ENCODE measurements around the gene TFAP2C. TPM values are rescaled to one million over a fixed set of nuclear protein-coding genes. Genes with fewer than 3 reads are reported as not detected.

The TFAP2C gene
- total and polyA plus RNA-seq, 2 experiments from 2014 or later: 11.9 to 14.3 TPM

- Mint-ChIP-seq H3K27me3 (ENCODE audit: insufficient read depth, low read depth, poor library complexity) (peaks cover 3% of the 10 kb centered on the region), H3K9me3 (no peaks in the 10 kb centered on the region), H3K4me1 (peaks cover 24% of the 10 kb centered on the region), H3K4me3 (no peak overlapping the region), H3K36me3 (ENCODE audit: low read depth) (no peaks in the 10 kb centered on the region), H3K27ac (no peak overlapping the region)
- no peaks in the 10 kb centered on the region; the same call in 1 of the 2 replicates for H3K36me3 ChIP-seq (ENCODE audit: insufficient read depth)
- no peaks in the 10 kb centered on the region for H3K79me2 ChIP-seq (replicated peaks; ENCODE audit: insufficient read depth)
- H3K27me3 ChIP-seq (ENCODE audit: insufficient read depth): no peaks in the 10 kb centered on the region
- no peak for ATAC-seq
- no peak overlapping the region for H3K4me2 ChIP-seq
- peaks cover 11% of the 10 kb centered on the region for H3K4me1 ChIP-seq (ENCODE audit: insufficient read depth)
- no peaks in the 10 kb centered on the region for H3K9me2 ChIP-seq (ENCODE audit: insufficient read depth)
- H3K27ac ChIP-seq (ENCODE audit: low read depth): no peak overlapping the region
- no peak for TF ChIP-seq POLR2AphosphoS5 (IDR thresholded peaks at IDR 0.05; ENCODE audit: low read depth)
- TF ChIP-seq ETS1 (IDR thresholded peaks at IDR 0.05): no peak
- no peak for TF ChIP-seq EZH2 (IDR thresholded peaks at IDR 0.05; ENCODE audit: low read depth, unreplicated experiment)
- TF ChIP-seq EZH2phosphoT487 (IDR thresholded peaks at IDR 0.05; ENCODE audit: unreplicated experiment): no peak
- TF ChIP-seq STAT1 (IDR thresholded peaks at IDR 0.05; ENCODE audit: unreplicated experiment): no peak
- TF ChIP-seq CTCF (conservative IDR thresholded peaks at IDR 0.05; ENCODE audit: low read depth in 2 of 2): no peak
- TF ChIP-seq CREB1 (CRISPR knock-in tag; IDR thresholded peaks at IDR 0.05; ENCODE audit: low read depth): no peak
- TF ChIP-seq NANOG (IDR thresholded peaks at IDR 0.05; ENCODE audit: borderline replicate concordance): no peak
- no peak for TF ChIP-seq JUNB (IDR thresholded peaks at IDR 0.05; ENCODE audit: unreplicated experiment)
- DNase-seq (ENCODE audit: low spot score): no peak
- no peak overlapping the region for H2AFZ ChIP-seq
- no peaks in the 10 kb centered on the region for H3F3A ChIP-seq (replicated peaks; ENCODE audit: low read depth)
- no peak overlapping the region for H3K4me3 ChIP-seq
- H4K20me1 ChIP-seq (replicated peaks; ENCODE audit: insufficient read depth): no peaks in the 10 kb centered on the region
These were observed 39.5 kb upstream of the TFAP2C start for GRCh38 chr20:56589633-56590032.

GRCh38 chr20:56590888-56591287, 38.2 kb upstream of the TFAP2C start:
- Histone ChIP-seq H4K20me1 (replicated peaks; ENCODE audit: insufficient read depth) (no peaks in the 10 kb centered on the region), H3K9me2 (ENCODE audit: insufficient read depth) (peaks cover 3% of the 10 kb centered on the region; the same call in 1 of the 2 replicates), H3K36me3 (ENCODE audit: insufficient read depth) (no peaks in the 10 kb centered on the region; the same call in 1 of the 2 replicates), H3K27me3 (ENCODE audit: insufficient read depth) (no peaks in the 10 kb centered on the region), H2AFZ (no peak overlapping the region), H3K4me1 (ENCODE audit: insufficient read depth) (peaks cover 11% of the 10 kb centered on the region), H3F3A (replicated peaks; ENCODE audit: low read depth) (no peaks in the 10 kb centered on the region), H3K4me3 (no peak overlapping the region), H3K27ac (ENCODE audit: low read depth) (no peak overlapping the region), H3K79me2 (replicated peaks; ENCODE audit: insufficient read depth) (no peaks in the 10 kb centered on the region), H3K4me2 (no peak overlapping the region)
- Mint-ChIP-seq H3K27ac (no peak overlapping the region), H3K4me3 (no peak overlapping the region), H3K9me3 (no peaks in the 10 kb centered on the region), H3K27me3 (ENCODE audit: insufficient read depth, low read depth, poor library complexity) (peaks cover 1% of the 10 kb centered on the region), H3K4me1 (peaks cover 21% of the 10 kb centered on the region), H3K36me3 (ENCODE audit: low read depth) (no peaks in the 10 kb centered on the region)
- ATAC-seq (no peak), DNase-seq (ENCODE audit: low spot score) (no peak)
- TF ChIP-seq POLR2AphosphoS5 (IDR thresholded peaks at IDR 0.05; ENCODE audit: low read depth): no peak
- no peak for TF ChIP-seq EZH2phosphoT487 (IDR thresholded peaks at IDR 0.05; ENCODE audit: unreplicated experiment)
- no peak for TF ChIP-seq STAT1 (IDR thresholded peaks at IDR 0.05; ENCODE audit: unreplicated experiment)
- TF ChIP-seq JUNB (IDR thresholded peaks at IDR 0.05; ENCODE audit: unreplicated experiment): no peak
- TF ChIP-seq ETS1 (IDR thresholded peaks at IDR 0.05): no peak
- no peak for TF ChIP-seq ZNF114 (CRISPR knock-in tag; IDR thresholded peaks at IDR 0.05)
- TF ChIP-seq NANOG (IDR thresholded peaks at IDR 0.05; ENCODE audit: borderline replicate concordance): no peak
- no peak for TF ChIP-seq EZH2 (IDR thresholded peaks at IDR 0.05; ENCODE audit: low read depth, unreplicated experiment)
- TF ChIP-seq CREB1 (CRISPR knock-in tag; IDR thresholded peaks at IDR 0.05; ENCODE audit: low read depth): no peak
- TF ChIP-seq CTCF (conservative IDR thresholded peaks at IDR 0.05; ENCODE audit: low read depth in 2 of 2): no peak
- TF ChIP-seq REST (IDR thresholded peaks at IDR 0.05; ENCODE audit: unreplicated experiment): no peak
